H9 (cell line): ENCODE data around the gene SLC7A1. TPM values are rescaled to one million over a fixed set of nuclear protein-coding genes. Genes with fewer than 3 reads are reported as not detected.

Experiments
- DNase-seq: peaks from one replicate; pipeline ENCODE4 v3.0.0-alpha.2; 2017
- H2AFZ ChIP-seq: one replicate; pipeline ENCODE4 v1.6.1; 2013; ENCODE audit warnings: mild to moderate bottlenecking, low read length, control low read depth, moderate library complexity
- H2AK5ac ChIP-seq: 2 replicates; pipeline ENCODE4 v1.6.1; 2013; ENCODE audit warnings: low read length, control low read depth, mixed read lengths; ENCODE audit not compliant: insufficient read length
- H2BK120ac ChIP-seq: one replicate; pipeline ENCODE4 v1.6.1; 2013; ENCODE audit warnings: low read depth, mild to moderate bottlenecking, low read length, control low read depth, inconsistent platforms; ENCODE audit not compliant: poor library complexity, severe bottlenecking
- H2BK12ac ChIP-seq: 2 replicates; pipeline ENCODE4 v1.6.1; 2013; ENCODE audit warnings: low read length, control low read depth, mixed read lengths, low read depth; ENCODE audit not compliant: insufficient read length
- H2BK15ac ChIP-seq: 2 replicates; pipeline ENCODE4 v1.6.1; 2013; ENCODE audit warnings: low read depth, low read length, control low read depth
- H2BK20ac ChIP-seq: one replicate; pipeline ENCODE4 v1.6.1; 2013; ENCODE audit warnings: low read depth, mild to moderate bottlenecking, low read length, control low read depth, inconsistent platforms; ENCODE audit not compliant: poor library complexity, severe bottlenecking
- H2BK5ac ChIP-seq: 2 replicates; pipeline ENCODE4 v1.6.1; 2013; ENCODE audit warnings: low read length, control low read depth, mixed read lengths; ENCODE audit not compliant: insufficient read length
- H3K14ac ChIP-seq: 2 replicates; pipeline ENCODE4 v1.6.1; 2013; ENCODE audit warnings: low read length, control low read depth; ENCODE audit not compliant: insufficient read depth
- H3K18ac ChIP-seq: 2 replicates; pipeline ENCODE4 v1.6.1; 2013; ENCODE audit warnings: low read depth, mild to moderate bottlenecking, mixed read lengths, low read length, control low read depth; ENCODE audit not compliant: insufficient read length
- H3K23ac ChIP-seq: 2 replicates; pipeline ENCODE4 v1.6.1; 2013; ENCODE audit warnings: low read length, control low read depth, mixed read lengths, low read depth; ENCODE audit not compliant: insufficient read length
- H3K23me2 ChIP-seq: 2 replicates; pipeline ENCODE4 v1.6.1; 2013; ENCODE audit warnings: low read depth, mild to moderate bottlenecking, mixed read lengths, low read length, control low read depth; ENCODE audit not compliant: insufficient read length, poor library complexity, severe bottlenecking
- H3K27ac ChIP-seq: 2 replicates; pipeline ENCODE4 v1.5.1; 2013; ENCODE audit warnings: low read length, control low read depth, mixed read lengths, low read depth; ENCODE audit not compliant: insufficient read length
- H3K27me3 ChIP-seq: 2 replicates; pipeline ENCODE4 v1.6.1; 2013; ENCODE audit warnings: low read length, control low read depth, inconsistent platforms; ENCODE audit not compliant: insufficient read depth
- H3K4ac ChIP-seq: 2 replicates; pipeline ENCODE4 v1.6.1; 2013; ENCODE audit warnings: low read depth, mild to moderate bottlenecking, control low read depth, inconsistent platforms, low read length, moderate library complexity
- H3K4me1 ChIP-seq: 2 replicates; pipeline ENCODE4 v1.6.1; 2013; ENCODE audit warnings: low read length, control low read depth, inconsistent platforms; ENCODE audit not compliant: insufficient read depth
- H3K4me2 ChIP-seq: 2 replicates; pipeline ENCODE4 v1.6.1; 2013; ENCODE audit warnings: low read length, control low read depth, mixed read lengths; ENCODE audit not compliant: insufficient read length, insufficient read depth
- H3K56ac ChIP-seq: 2 replicates; pipeline ENCODE4 v1.6.1; 2013; ENCODE audit warnings: low read depth, mild to moderate bottlenecking, mixed read lengths, low read length, control low read depth; ENCODE audit not compliant: insufficient read length
- H3K79me1 ChIP-seq: 2 replicates; pipeline ENCODE4 v1.6.1; 2013; ENCODE audit warnings: low read depth, mild to moderate bottlenecking, moderate library complexity, low read length, control low read depth, inconsistent platforms; ENCODE audit not compliant: insufficient read depth, poor library complexity, severe bottlenecking
- H3K79me2 ChIP-seq: 2 replicates; pipeline ENCODE4 v1.6.1; 2013; ENCODE audit warnings: low read length, control low read depth, inconsistent platforms; ENCODE audit not compliant: insufficient read depth
- H3K9ac ChIP-seq: 2 replicates; pipeline ENCODE4 v1.6.1; 2013; ENCODE audit warnings: low read length, control low read depth, mixed read lengths; ENCODE audit not compliant: insufficient read length; ENCODE audit errors: extremely low read depth
- H3K9me3 ChIP-seq: one replicate; pipeline ENCODE4 v1.6.1; 2013; ENCODE audit warnings: low read depth, low read length, inconsistent platforms; ENCODE audit not compliant: control insufficient read depth
- H3T11ph ChIP-seq: one replicate; pipeline ENCODE4 v1.6.1; 2013; ENCODE audit warnings: mild to moderate bottlenecking, low read length, control low read depth, inconsistent platforms
- H4K20me1 ChIP-seq: one replicate; pipeline ENCODE4 v1.6.1; 2013; ENCODE audit not compliant: control insufficient read depth, insufficient read length, insufficient read depth
- H4K5ac ChIP-seq: 2 replicates; pipeline ENCODE4 v1.6.1; 2013; ENCODE audit warnings: low read depth, mild to moderate bottlenecking, mixed read lengths, low read length, control low read depth; ENCODE audit not compliant: insufficient read length
- H4K8ac ChIP-seq: replicated peaks from 2 replicates; pipeline ENCODE4 v1.6.1; 2013; ENCODE audit warnings: low read length, control low read depth, mixed read lengths, low read depth; ENCODE audit not compliant: insufficient read length
- H4K91ac ChIP-seq: 2 replicates; pipeline ENCODE4 v1.6.1; 2013; ENCODE audit warnings: low read depth, mild to moderate bottlenecking, moderate library complexity, mixed read lengths, low read length, control low read depth; ENCODE audit not compliant: insufficient read length
- H3K27ac Mint-ChIP-seq, 3 experiments: 2 replicates in 2 of 3; 3 replicates in 1 of 3; pipeline ENCODE4 v1.8.0; 2020 to 2021; ENCODE audit warnings: mixed read lengths in 3 of 3, mild to moderate bottlenecking in 1 of 3, moderate library complexity in 1 of 3
- H3K27me3 Mint-ChIP-seq: 2 replicates; pipeline ENCODE4 v1.8.0; 2021; ENCODE audit warnings: low read depth, mild to moderate bottlenecking, moderate library complexity, mixed read lengths
- H3K36me3 Mint-ChIP-seq, 3 experiments: 2 replicates in 2 of 3; 3 replicates in 1 of 3; pipeline ENCODE4 v1.8.0; 2020 to 2021; ENCODE audit warnings: low read depth in 3 of 3, mixed read lengths in 3 of 3; ENCODE audit not compliant: insufficient read depth in 1 of 3
- H3K4me1 Mint-ChIP-seq, 2 experiments: 2 replicates each; pipeline ENCODE4 v1.8.0; 2020; ENCODE audit warnings: mixed read lengths in 2 of 2
- H3K4me3 Mint-ChIP-seq, 2 experiments: 2 replicates in 1 of 2; 3 replicates in 1 of 2; pipeline ENCODE4 v1.8.0; 2020 to 2021; ENCODE audit warnings: mild to moderate bottlenecking in 2 of 2, mixed read lengths in 2 of 2, moderate library complexity in 1 of 2
- H3K9me3 Mint-ChIP-seq, 2 experiments: 2 replicates in 1 of 2; 3 replicates in 1 of 2; pipeline ENCODE4 v1.8.0; 2020; ENCODE audit warnings: mild to moderate bottlenecking in 2 of 2, mixed read lengths in 2 of 2, moderate library complexity in 1 of 2
- CTCF ChIP-seq: fragments of 200-600 bp; sonication (generic); conservative IDR thresholded peaks from 3 replicates; pipeline ENCODE4 v1.8.0; 2021; ENCODE audit warnings: antibody characterized with exemption, mild to moderate bottlenecking
- WGBS: extraction: QIAGEN DNeasy Blood & Tissue Kit; methylation state at CpG from one replicate; pipeline ENCODE4 v1.1.7; 2013; ENCODE audit warnings: missing lambda C conversion rate, low lambda C conversion rate, mixed read lengths; ENCODE audit not compliant: insufficient read length; ENCODE audit errors: extremely low coverage; 5-methylcytosine and 5-hydroxymethylcytosine counted together
- total RNA-seq: library from RNA; stranded (reverse); gene quantifications from 2 replicates; pipeline ENCODE4 v1.2.1, GENCODE V29; 2021

SLC7A1 gene
- total RNA-seq, 1 experiment from 2014 or later = 109 TPM

DNA sequence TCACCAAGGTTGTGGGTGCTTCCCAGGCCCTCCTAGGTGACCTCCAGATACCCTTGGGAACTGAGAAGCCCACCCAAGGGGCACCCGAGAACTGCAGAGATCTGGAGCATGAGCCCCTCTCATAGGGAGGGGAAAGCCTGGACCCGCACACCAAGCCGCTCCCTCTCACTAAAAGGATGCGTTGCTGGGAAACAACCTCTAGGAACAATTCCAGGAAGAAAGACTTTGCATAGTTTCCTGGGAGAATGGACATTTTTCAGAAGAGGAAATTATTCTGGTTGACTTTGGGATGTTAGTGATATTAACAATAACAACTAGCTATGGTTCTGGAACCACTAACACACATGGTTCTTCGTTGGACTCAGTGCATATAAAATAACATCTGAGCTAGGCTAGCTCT lies 64.6 kb downstream of the SLC7A1 start:
- Histone ChIP-seq H2BK12ac (no peak overlapping the region), H2AK5ac (no peak overlapping the region), H3K9ac (no peak overlapping the region), H3K4me1 (no peaks in the 10 kb centered on the region), H3K4ac (no peak overlapping the region), H3K27ac (no peak overlapping the region), H3K4me2 (no peak overlapping the region), H3K14ac (no peak overlapping the region), H3K23me2 (no peaks in the 10 kb centered on the region), H3K23ac (no peak overlapping the region), H2BK5ac (no peak overlapping the region), H4K5ac (no peak overlapping the region), H4K8ac (no peak overlapping the region), H2BK20ac (no peak overlapping the region), H3K79me1 (no peaks in the 10 kb centered on the region), H2BK120ac (no peak overlapping the region), H3K56ac (no peak overlapping the region), H4K91ac (no peak overlapping the region), H3K18ac (no peak overlapping the region), H2AFZ (no peak overlapping the region), H3K27me3 (no peaks in the 10 kb centered on the region), H3T11ph (no peak overlapping the region), H3K79me2 (no peaks in the 10 kb centered on the region), H4K20me1 (no peaks in the 10 kb centered on the region), H3K9me3 (no peaks in the 10 kb centered on the region), H2BK15ac (no peak overlapping the region)
- H3K9me3 Mint-ChIP-seq = no peaks in the 10 kb centered on the region
- no peaks in the 10 kb centered on the region for H3K27me3 Mint-ChIP-seq
- no CpG with 5 or more reads among the region's 5 CpGs for WGBS
- no peak overlapping the region; a peak in 1 of 7 replicates for H3K27ac Mint-ChIP-seq
- H3K36me3 Mint-ChIP-seq = peaks cover 31 to 81% (median 69%) of the 10 kb centered on the region in 3 experiments
- no peak overlapping the region for H3K4me3 Mint-ChIP-seq
- DNase-seq = no peak
- TF ChIP-seq CTCF = no peak
- H3K4me1 Mint-ChIP-seq = no peaks in the 10 kb centered on the region
